Esophagus squamous epithelium (tissue), 4 donors: ENCODE results near the gene RNF135.

Experiments
- POLR2A ChIP-seq, 4 donors: fragments of 450-650 bp; IDR thresholded peaks; one replicate each; pipeline ENCODE4 v1.6.1; 2017; ENCODE audit warnings: antibody characterized with exemption in 4 of 4, mild to moderate bottlenecking in 4 of 4, moderate library complexity in 3 of 4
- TF ChIP-seq, protein P1 (sequence below), 6 experiments: fragments of 450-650 bp in 4 of 6; fragments of 200-600 bp in 2 of 6; sonication (generic) in 2 of 6; IDR thresholded peaks; one replicate each; pipeline ENCODE4 v1.5.1; 2016 to 2019; ENCODE audit warnings: antibody characterized with exemption in 6 of 6, mild to moderate bottlenecking in 4 of 6, moderate library complexity in 4 of 6

DNA sequence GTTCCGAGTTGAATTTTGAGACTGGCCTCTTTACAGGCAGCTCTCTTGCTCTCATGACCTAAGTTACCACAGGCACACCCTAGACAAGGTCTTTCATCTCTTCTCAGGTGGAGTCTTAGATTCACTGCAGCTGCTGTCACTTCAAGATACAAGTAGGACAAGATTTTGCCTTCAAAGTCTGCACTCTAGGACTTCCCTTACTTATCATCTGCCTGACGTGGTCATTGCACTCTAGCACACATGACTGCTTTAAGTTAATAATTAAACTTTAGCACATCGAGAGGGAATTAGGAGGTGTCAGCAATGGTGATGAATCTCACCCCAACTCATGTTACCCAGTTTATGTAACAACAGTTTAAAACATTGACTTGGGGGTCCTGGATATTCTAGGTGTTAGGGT is 25.6 kb downstream of the RNF135 start:
- no peak for TF ChIP-seq POLR2A (IDR thresholded peaks at IDR 0.05)
- TF ChIP-seq, protein P1, sequence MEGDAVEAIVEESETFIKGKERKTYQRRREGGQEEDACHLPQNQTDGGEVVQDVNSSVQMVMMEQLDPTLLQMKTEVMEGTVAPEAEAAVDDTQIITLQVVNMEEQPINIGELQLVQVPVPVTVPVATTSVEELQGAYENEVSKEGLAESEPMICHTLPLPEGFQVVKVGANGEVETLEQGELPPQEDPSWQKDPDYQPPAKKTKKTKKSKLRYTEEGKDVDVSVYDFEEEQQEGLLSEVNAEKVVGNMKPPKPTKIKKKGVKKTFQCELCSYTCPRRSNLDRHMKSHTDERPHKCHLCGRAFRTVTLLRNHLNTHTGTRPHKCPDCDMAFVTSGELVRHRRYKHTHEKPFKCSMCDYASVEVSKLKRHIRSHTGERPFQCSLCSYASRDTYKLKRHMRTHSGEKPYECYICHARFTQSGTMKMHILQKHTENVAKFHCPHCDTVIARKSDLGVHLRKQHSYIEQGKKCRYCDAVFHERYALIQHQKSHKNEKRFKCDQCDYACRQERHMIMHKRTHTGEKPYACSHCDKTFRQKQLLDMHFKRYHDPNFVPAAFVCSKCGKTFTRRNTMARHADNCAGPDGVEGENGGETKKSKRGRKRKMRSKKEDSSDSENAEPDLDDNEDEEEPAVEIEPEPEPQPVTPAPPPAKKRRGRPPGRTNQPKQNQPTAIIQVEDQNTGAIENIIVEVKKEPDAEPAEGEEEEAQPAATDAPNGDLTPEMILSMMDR (IDR thresholded peaks at IDR 0.05): no peak
